Endothelial cell of umbilical vein (primary cell): ENCODE measurements around the gene ZNF274. TPM values are rescaled to one million over a fixed set of nuclear protein-coding genes. Genes with fewer than 3 reads are reported as not detected.

Experiments
- BruUV-seq: library from RNA; stranded (reverse); fragments of 400-500 nt; replicated peaks from 2 replicates; lab custom pipeline; 2021; lab: Mats Ljungman, UMichigan
- CTCF ChIA-PET: fragments of 300-600, 350-600 bp; sonication (Branson Sonifier 250); formaldehyde crosslinking; loops from one replicate; lab custom pipeline; 2021; ENCODE audit warnings: antibody characterized with exemption, inconsistent platforms; lab: Charles Lee
- POLR2A ChIA-PET: fragments of 300-600, 350-600 bp; sonication (Branson Sonifier 250); formaldehyde crosslinking; loops from one replicate; lab custom pipeline; 2021; ENCODE audit warnings: antibody characterized with exemption, inconsistent platforms; lab: Charles Lee
- DNase-seq: peaks from one replicate; pipeline ENCODE4 v3.0.0-alpha.2; 2011; ENCODE audit warnings: low read depth, low spot score
- FAIRE-seq: peaks from 2 replicates; lab custom pipeline; 2011; peaks lifted over from hg19 to GRCh38; lab: Jason Lieb, UNC
- H2AFZ ChIP-seq: 2 replicates; pipeline ENCODE4 v1.6.0; 2012; ENCODE audit warnings: low read depth, low read length, control low read depth, inconsistent platforms
- H3K27ac ChIP-seq: 2 replicates; pipeline ENCODE4 v1.5.1; 2011; ENCODE audit warnings: low read depth, mild to moderate bottlenecking, control low read depth, low read length, moderate library complexity; ENCODE audit not compliant: insufficient read depth
- H3K27me3 ChIP-seq, 2 experiments: 2 replicates each; pipeline versions ENCODE4 v1.6.0 to v1.6.1; 2011; ENCODE audit warnings: low read length in 2 of 2, mixed read lengths in 1 of 2; ENCODE audit not compliant: control insufficient read depth in 2 of 2, insufficient read depth in 2 of 2
- H3K36me3 ChIP-seq, 2 experiments: 2 replicates in 1 of 2; 3 replicates in 1 of 2; pipeline ENCODE4 v1.5.1; 2011; ENCODE audit warnings: low read length in 2 of 2, mild to moderate bottlenecking in 1 of 2, moderate library complexity in 1 of 2; ENCODE audit not compliant: control insufficient read depth in 2 of 2, insufficient read depth in 2 of 2; ENCODE audit errors: extremely low read depth in 1 of 2
- H3K4me1 ChIP-seq: 3 replicates; pipeline ENCODE4 v1.5.1; 2011; ENCODE audit warnings: mild to moderate bottlenecking, low read length; ENCODE audit not compliant: control insufficient read depth, insufficient read depth; ENCODE audit errors: extremely low read depth
- H3K4me2 ChIP-seq: 2 replicates; pipeline ENCODE4 v1.6.1; 2011; ENCODE audit warnings: low read length, control low read depth, mixed read lengths; ENCODE audit not compliant: insufficient read depth
- H3K4me3 ChIP-seq, 3 experiments: fragments of 200-600 bp in 1 of 3; sonication (generic), shearing (Covaris generic) in 1 of 3; replicated peaks in 1 of 3; 2 replicates each; pipeline ENCODE4 v1.5.1; 2011 to 2016; ENCODE audit warnings: control low read depth in 3 of 3, low read length in 3 of 3, mild to moderate bottlenecking in 2 of 3, inconsistent platforms in 1 of 3, low read depth in 1 of 3, moderate library complexity in 1 of 3; ENCODE audit not compliant: insufficient read depth in 1 of 3
- H3K79me2 ChIP-seq: 2 replicates; pipeline ENCODE4 v1.6.0; 2012; ENCODE audit warnings: low read length, inconsistent platforms; ENCODE audit not compliant: control insufficient read depth, insufficient read depth
- H3K9ac ChIP-seq: replicated peaks from 2 replicates; pipeline ENCODE3; 2011; ENCODE audit warnings: low read length, control low read depth; ENCODE audit not compliant: insufficient read depth; ENCODE audit errors: extremely low read depth
- H3K9me1 ChIP-seq: replicated peaks from 3 replicates; pipeline ENCODE4 v1.6.0; 2011; ENCODE audit warnings: mild to moderate bottlenecking, low read length; ENCODE audit not compliant: control insufficient read depth, insufficient read depth; ENCODE audit errors: extremely low read depth
- H3K9me3 ChIP-seq: replicated peaks from 2 replicates; pipeline ENCODE4 v1.5.1; 2012; ENCODE audit warnings: low read length, inconsistent platforms; ENCODE audit not compliant: control insufficient read depth, insufficient read depth
- H4K20me1 ChIP-seq: replicated peaks from 2 replicates; pipeline ENCODE3; 2011; ENCODE audit warnings: mild to moderate bottlenecking, low read length; ENCODE audit not compliant: control insufficient read depth, insufficient read depth; ENCODE audit errors: extremely low read depth
- EZH2 ChIP-seq: IDR thresholded peaks from 2 replicates; pipeline ENCODE4 v1.6.1; 2012; ENCODE audit warnings: borderline replicate concordance, low read depth, mild to moderate bottlenecking, moderate library complexity, low read length, inconsistent platforms; ENCODE audit not compliant: severe bottlenecking
- FOS ChIP-seq: IDR thresholded peaks from 2 replicates; pipeline ENCODE4 v1.6.1; 2011; ENCODE audit warnings: mild to moderate bottlenecking, low read length, moderate library complexity, borderline replicate concordance; ENCODE audit not compliant: insufficient read depth
- GATA2 ChIP-seq: IDR thresholded peaks from 2 replicates; pipeline ENCODE4 v1.7.0; 2011; ENCODE audit warnings: low read depth, mild to moderate bottlenecking, moderate library complexity, mixed read lengths, low read length; ENCODE audit not compliant: insufficient read length, insufficient read depth
- JUN ChIP-seq: IDR thresholded peaks from 2 replicates; pipeline ENCODE4 v1.6.1; 2011; ENCODE audit warnings: borderline replicate concordance, low read depth; ENCODE audit not compliant: insufficient read length, insufficient read depth
- MYC ChIP-seq: IDR thresholded peaks from one replicate; pipeline ENCODE4 v1.6.1; 2011; ENCODE audit warnings: mild to moderate bottlenecking, low read depth, low read length
- POLR2A ChIP-seq: IDR thresholded peaks from 2 replicates; pipeline ENCODE4 v1.6.1; 2012; ENCODE audit warnings: low read depth, mild to moderate bottlenecking, control low read depth, low read length
- POLR2AphosphoS5 ChIP-seq: IDR thresholded peaks from 2 replicates; pipeline ENCODE4 v1.6.1; 2012; ENCODE audit warnings: low read depth, mild to moderate bottlenecking, control low read depth, low read length, moderate library complexity; ENCODE audit not compliant: insufficient read depth
- dilution Hi-C: fragments of 300-500 bp; cut with MboI; formaldehyde crosslinking; loops from one replicate; pipeline ENCODE4 v1.15.0; 2019; ENCODE audit warnings: low sequenced_read_pairs; ENCODE audit not compliant: extremely low pct_ligation_motif_present
- intact Hi-C: fragments of 100-400 bp; cut with micrococcal nuclease; formaldehyde crosslinking; loops from one replicate; pipeline ENCODE4 v1.10.0; 2022
- polyA plus RNA-seq, 4 experiments: library from polyadenylated mRNA; depleted of rRNA in 3 of 4; stranded (reverse) in 3 of 4; unstranded in 1 of 4; fragments of >200 nt; gene quantifications; 2 replicates each; pipeline versions ENCODE4 v1.2.1 to v1.2.3, GENCODE V29; 2011 to 2012; ENCODE audit warnings: missing spikeins in 1 of 4
- total RNA-seq: library from RNA; stranded (reverse); gene quantifications from 2 replicates; pipeline ENCODE4 v1.2.3, GENCODE V29; 2021
- TF ChIP-seq, protein P1 (sequence below): IDR thresholded peaks from 2 replicates; pipeline ENCODE4 v1.6.1; 2011; ENCODE audit not compliant: insufficient read depth, insufficient read length
- TF ChIP-seq, protein P2 (sequence below), 2 donors: IDR thresholded peaks; 1 replicate in 1 of 2; 2 replicates in 1 of 2; pipeline ENCODE4 v1.5.1; 2011; ENCODE audit warnings: low read length in 2 of 2, mild to moderate bottlenecking in 2 of 2, moderate library complexity in 2 of 2, control low read depth in 1 of 2, inconsistent platforms in 1 of 2, low read depth in 1 of 2; ENCODE audit not compliant: insufficient read depth in 1 of 2; ENCODE audit errors: extremely low read depth in 1 of 2

The ZNF274 gene
- total and polyA plus RNA-seq, 2 donors (not counting 3 experiments of a cell fraction or from before 2014, with no cell fraction given), result 10.1 to 18.3 TPM

DNA sequence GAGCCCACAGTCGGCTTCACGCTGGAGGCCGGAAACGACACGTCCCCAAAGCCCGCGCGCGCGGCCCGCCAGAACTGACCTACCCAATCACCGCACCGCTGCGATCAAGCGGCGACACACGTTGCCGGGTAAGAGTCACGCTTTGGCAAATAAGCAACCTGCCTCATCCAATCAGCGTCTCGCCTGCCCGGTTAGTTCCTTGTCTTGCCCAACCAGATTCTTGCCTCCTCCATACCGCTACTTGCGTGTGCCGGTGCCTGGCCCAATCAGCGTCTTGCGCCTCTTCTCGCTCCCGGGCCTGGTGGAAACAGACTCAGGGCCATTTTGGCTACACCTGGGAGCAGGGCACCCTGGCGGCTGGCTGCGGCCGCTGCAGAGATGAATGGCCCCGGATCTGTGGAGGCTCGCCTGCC is 34.2 kb downstream of the ZNF274 start:
- Histone ChIP-seq H3K9me1 (no peaks in the 10 kb centered on the region), H3K4me2 (no peak overlapping the region), H3K4me3 (no peak overlapping the region), H3K36me3 (peaks cover 5 to 16% of the 10 kb centered on the region in 2 experiments), H3K27ac (no peak overlapping the region), H3K9ac (no peak overlapping the region), H3K79me2 (no peaks in the 10 kb centered on the region), H3K27me3 (no peaks in the 10 kb centered on the region), H2AFZ (no peak overlapping the region), H4K20me1 (no peaks in the 10 kb centered on the region), H3K4me1 (no peaks in the 10 kb centered on the region), H3K9me3 (peaks cover 8% of the 10 kb centered on the region)
- FAIRE-seq, result no peak
- no peak for DNase-seq
- dilution Hi-C loops (no loop called here), intact Hi-C loops (no loop called here)
- POLR2A ChIA-PET, result no interaction called here
- TF ChIP-seq POLR2AphosphoS5 (no peak), GATA2 (no peak), POLR2A (no peak), MYC (no peak), FOS (no peak), EZH2 (no peak), JUN (no peak)
- TF ChIP-seq, protein P1, sequence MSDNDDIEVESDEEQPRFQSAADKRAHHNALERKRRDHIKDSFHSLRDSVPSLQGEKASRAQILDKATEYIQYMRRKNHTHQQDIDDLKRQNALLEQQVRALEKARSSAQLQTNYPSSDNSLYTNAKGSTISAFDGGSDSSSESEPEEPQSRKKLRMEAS, result no peak
- TF ChIP-seq, protein P2, sequence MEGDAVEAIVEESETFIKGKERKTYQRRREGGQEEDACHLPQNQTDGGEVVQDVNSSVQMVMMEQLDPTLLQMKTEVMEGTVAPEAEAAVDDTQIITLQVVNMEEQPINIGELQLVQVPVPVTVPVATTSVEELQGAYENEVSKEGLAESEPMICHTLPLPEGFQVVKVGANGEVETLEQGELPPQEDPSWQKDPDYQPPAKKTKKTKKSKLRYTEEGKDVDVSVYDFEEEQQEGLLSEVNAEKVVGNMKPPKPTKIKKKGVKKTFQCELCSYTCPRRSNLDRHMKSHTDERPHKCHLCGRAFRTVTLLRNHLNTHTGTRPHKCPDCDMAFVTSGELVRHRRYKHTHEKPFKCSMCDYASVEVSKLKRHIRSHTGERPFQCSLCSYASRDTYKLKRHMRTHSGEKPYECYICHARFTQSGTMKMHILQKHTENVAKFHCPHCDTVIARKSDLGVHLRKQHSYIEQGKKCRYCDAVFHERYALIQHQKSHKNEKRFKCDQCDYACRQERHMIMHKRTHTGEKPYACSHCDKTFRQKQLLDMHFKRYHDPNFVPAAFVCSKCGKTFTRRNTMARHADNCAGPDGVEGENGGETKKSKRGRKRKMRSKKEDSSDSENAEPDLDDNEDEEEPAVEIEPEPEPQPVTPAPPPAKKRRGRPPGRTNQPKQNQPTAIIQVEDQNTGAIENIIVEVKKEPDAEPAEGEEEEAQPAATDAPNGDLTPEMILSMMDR (IDR thresholded peaks at IDR 0.05; ENCODE audit: extremely low read depth in 1 of 2, insufficient read depth in 1 of 2, low read depth in 1 of 2, low read length in 2 of 2), result no peak
- CTCF ChIA-PET, result no interaction called here
- no TSS peak for BruUV-seq
